CD4-positive, alpha-beta memory T cell (primary cell): ENCODE measurements around the gene PPIA. TPM values are rescaled to one million over a fixed set of nuclear protein-coding genes. Genes with fewer than 3 reads are reported as not detected.
A peak's percentile ranks its signal among the peaks of the same experiment; 100 is the strongest.

Experiments
- CTCF ChIA-PET: fragments of 350-600 bp; sonication (Branson Sonifier 250); formaldehyde crosslinking; loops from one replicate; lab custom pipeline; 2021; ENCODE audit warnings: inconsistent platforms; ENCODE audit not compliant: partially characterized antibody; lab: Charles Lee
- POLR2A ChIA-PET: fragments of 350-600 bp; sonication (Branson Sonifier 250); formaldehyde crosslinking; loops from one replicate; lab custom pipeline; 2021; ENCODE audit not compliant: partially characterized antibody; lab: Charles Lee
- DNase-seq, 5 donors: peaks; one replicate each; pipeline versions ENCODE4 v3.0.0 to v3.0.0-alpha.2; 2020 to 2022; ENCODE audit warnings: mixed read lengths in 1 of 5
- H3K27ac ChIP-seq: one replicate; pipeline ENCODE4 v1.7.0; 2013; ENCODE audit warnings: low read depth, low read length
- H3K27me3 ChIP-seq: 2 replicates; pipeline ENCODE4 v1.7.0; 2013; ENCODE audit warnings: mild to moderate bottlenecking, low read length, moderate library complexity; ENCODE audit not compliant: insufficient read depth
- H3K36me3 ChIP-seq: 2 replicates; pipeline ENCODE4 v1.7.0; 2013; ENCODE audit warnings: mild to moderate bottlenecking, low read length, moderate library complexity; ENCODE audit not compliant: insufficient read depth
- H3K4me1 ChIP-seq: 2 replicates; pipeline ENCODE4 v1.7.0; 2013; ENCODE audit warnings: mild to moderate bottlenecking, low read length, moderate library complexity; ENCODE audit not compliant: insufficient read depth
- H3K4me3 ChIP-seq, 2 donors: one replicate each; pipeline ENCODE4 v1.7.0; 2013; ENCODE audit warnings: low read length in 2 of 2, mild to moderate bottlenecking in 1 of 2
- H3K9me3 ChIP-seq, 2 donors: one replicate each; pipeline ENCODE4 v1.7.0; 2013; ENCODE audit warnings: low read length in 2 of 2, control low read depth in 1 of 2; ENCODE audit not compliant: control insufficient read depth in 1 of 2
- H3K27ac Mint-ChIP-seq, 7 donors: one replicate each; pipeline ENCODE4 v1.8.0; 2020 to 2021; ENCODE audit warnings: mixed read lengths in 7 of 7, mild to moderate bottlenecking in 6 of 7, inconsistent platforms in 3 of 7, moderate library complexity in 3 of 7
- H3K27me3 Mint-ChIP-seq, 2 donors: one replicate each; pipeline ENCODE4 v1.8.0; 2020 to 2021; ENCODE audit warnings: mixed read lengths in 2 of 2
- H3K36me3 Mint-ChIP-seq, 2 donors: one replicate each; pipeline ENCODE4 v1.8.0; 2020 to 2021; ENCODE audit warnings: mixed read lengths in 2 of 2, inconsistent platforms in 1 of 2, mild to moderate bottlenecking in 1 of 2
- H3K4me1 Mint-ChIP-seq, 4 donors: one replicate each; pipeline ENCODE4 v1.8.0; 2020 to 2021; ENCODE audit warnings: mixed read lengths in 4 of 4, mild to moderate bottlenecking in 1 of 4
- H3K4me3 Mint-ChIP-seq, 8 donors: one replicate each; pipeline ENCODE4 v1.8.0; 2020 to 2021; ENCODE audit warnings: mixed read lengths in 8 of 8, mild to moderate bottlenecking in 7 of 8, moderate library complexity in 6 of 8, inconsistent platforms in 3 of 8
- H3K9me3 Mint-ChIP-seq, 8 donors: one replicate each; pipeline ENCODE4 v1.8.0; 2020 to 2021; ENCODE audit warnings: mixed read lengths in 8 of 8, mild to moderate bottlenecking in 5 of 8, inconsistent platforms in 3 of 8, moderate library complexity in 1 of 8
- intact Hi-C: fragments of 100-400 bp; cut with micrococcal nuclease; formaldehyde crosslinking; loops from one replicate; pipeline ENCODE4 v1.15.1; 2023
- polyA plus RNA-seq, 2 donors: library from polyadenylated mRNA; unstranded; fragments of 300-500 nt; fragmentation: Illumina TruSeq; gene quantifications; one replicate each; pipeline ENCODE4 v1.2.3, GENCODE V29; 2021
- total RNA-seq, 2 experiments: library from RNA; stranded (reverse); gene quantifications; one replicate each; pipeline ENCODE4 v1.2.3, GENCODE V29; 2021

The PPIA gene
- total and polyA plus RNA-seq, 4 experiments from 2014 or later, result 677 to 3,590 (median 1,761) TPM

DNA sequence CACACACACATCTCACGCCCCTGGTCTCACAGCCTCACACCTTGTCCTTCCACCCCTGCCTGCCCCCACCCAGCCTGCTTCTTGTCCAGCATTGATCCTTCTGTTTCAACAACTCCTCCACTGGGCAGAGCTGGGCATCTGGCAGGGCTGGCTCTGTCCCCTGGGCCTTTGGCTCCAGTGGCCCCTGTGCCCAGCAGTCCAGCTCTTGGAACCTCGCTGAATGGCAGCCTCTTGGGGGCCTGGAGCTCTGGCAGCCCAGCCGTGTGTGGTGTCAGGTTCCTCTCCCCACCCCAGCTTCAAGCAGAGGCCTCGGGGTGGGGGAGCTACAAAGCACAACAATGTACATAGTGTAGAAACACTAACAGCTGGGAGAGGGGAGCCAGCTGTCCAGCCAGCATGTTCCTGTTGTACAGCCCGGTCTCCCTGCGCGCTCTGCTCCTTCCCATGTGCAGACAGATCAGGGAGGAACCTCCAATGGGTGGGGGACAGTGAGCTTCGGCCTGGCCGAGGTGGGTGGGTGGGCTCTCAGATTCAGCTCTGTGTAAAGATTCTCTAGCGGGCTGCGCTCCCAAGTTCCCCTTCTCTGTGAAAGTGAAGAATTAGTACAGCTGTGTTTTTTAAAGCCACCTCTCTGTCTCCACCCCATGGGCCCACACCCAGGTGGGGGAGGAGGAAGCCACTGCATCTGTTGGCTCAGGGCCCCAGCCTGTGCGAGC lies 28.4 kb upstream of the PPIA start:
- Histone ChIP-seq H3K27me3 (no peaks in the 10 kb centered on the region), H3K4me1 (peaks cover 41% of the 10 kb centered on the region), H3K4me3 (no peak overlapping the region), H3K27ac (peak overlapping the region; percentile 5), H3K9me3 (no peaks in the 10 kb centered on the region), H3K36me3 (peaks cover 44% of the 10 kb centered on the region)
- no peaks in the 10 kb centered on the region for H3K9me3 Mint-ChIP-seq
- intact Hi-C loops, result loop anchor here (1.0 to 2.0 kb wide), 3 partner anchors 17 to 180 kb away; partner anchors contain the start of gene PPIA
- H3K4me3 Mint-ChIP-seq, result peak overlapping the region in 6 of 8 donors; percentile 32 to 67 (median 60)
- peaks cover 24 to 52% of the 10 kb centered on the region in 2 donors for H3K36me3 Mint-ChIP-seq
- DNase-seq, result peak in 4 of 5 donors; percentile 30 to 43 (median 34)
- H3K27ac Mint-ChIP-seq, result peak overlapping the region; percentile 60 to 94 (median 81)
- H3K27me3 Mint-ChIP-seq, result no peaks in the 10 kb centered on the region
- ChIA-PET CTCF (interaction anchor here (0.7 to 1.3 kb wide), 7 partner anchors 23 to 367 kb away, joined by 3 to 5 read pairs (median 3); no protein-coding TSS in a partner anchor), POLR2A (interaction anchor here (0.6 to 4.5 kb wide), 10 partner anchors 18 to 161 kb away, joined by 3 to 16 read pairs (median 4); partner anchors contain the start of genes H2AZ2, OGDH and PPIA)
- H3K4me1 Mint-ChIP-seq, result peaks cover 17 to 50% (median 38%) of the 10 kb centered on the region in 4 donors

DNA sequence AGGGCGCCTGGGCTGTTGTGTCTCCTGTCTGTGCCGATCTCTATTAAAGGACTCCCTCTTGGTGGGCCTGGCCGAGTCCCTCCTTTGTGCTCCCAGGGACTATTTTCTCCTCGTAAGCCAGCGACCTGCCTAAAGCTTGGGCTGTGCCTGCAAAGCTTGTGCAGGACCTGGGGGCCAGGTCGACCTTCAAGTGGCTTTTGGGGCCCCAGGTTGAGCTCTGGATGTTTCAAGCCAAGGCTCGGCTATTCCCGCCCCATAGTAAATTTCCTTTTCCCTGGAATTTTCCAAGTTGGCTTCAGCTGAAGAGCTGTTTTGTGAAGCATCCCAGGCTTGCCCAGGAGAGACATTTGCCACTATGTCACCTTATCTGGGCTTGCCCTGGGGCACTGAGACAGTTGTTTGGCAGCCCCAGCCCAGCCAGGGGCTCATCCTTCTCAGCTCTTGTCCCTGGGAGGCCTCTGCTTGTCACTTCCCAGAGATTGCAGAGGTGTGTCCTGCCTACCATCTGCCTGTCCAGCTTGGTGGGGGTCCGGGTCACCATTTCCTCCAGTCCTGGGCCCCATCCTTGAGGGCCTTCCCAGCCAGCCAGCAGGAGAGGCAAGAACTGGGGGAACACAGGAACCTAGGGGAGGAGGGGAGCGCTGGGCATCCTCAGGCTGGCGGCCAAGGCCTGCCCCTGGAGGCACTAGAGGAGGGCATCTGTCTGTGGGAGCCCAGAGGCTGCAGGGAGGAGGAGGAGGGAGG lies 27.7 kb upstream of the PPIA start:
- peaks cover 17 to 50% (median 38%) of the 10 kb centered on the region in 4 donors for H3K4me1 Mint-ChIP-seq
- Histone ChIP-seq H3K27me3 (no peaks in the 10 kb centered on the region), H3K27ac (peak overlapping the region; percentile 5), H3K9me3 (no peaks in the 10 kb centered on the region), H3K4me3 (no peak overlapping the region), H3K36me3 (peaks cover 36% of the 10 kb centered on the region), H3K4me1 (peaks cover 41% of the 10 kb centered on the region)
- POLR2A ChIA-PET, result interaction anchor here (0.9 to 4.5 kb wide), 8 partner anchors 18 to 162 kb away, joined by 3 to 16 read pairs (median 4); partner anchors contain the start of genes H2AZ2, OGDH and PPIA
- CTCF ChIA-PET, result interaction anchor here (1.1 to 1.3 kb wide), 4 partner anchors 22 to 182 kb away, joined by 3 to 5 read pairs (median 3); no protein-coding TSS in a partner anchor
- no peak for DNase-seq
- H3K36me3 Mint-ChIP-seq, result peaks cover 19 to 46% of the 10 kb centered on the region in 2 donors
- peak overlapping the region; percentile 76 to 94 (median 81) for H3K27ac Mint-ChIP-seq
- no peaks in the 10 kb centered on the region for H3K27me3 Mint-ChIP-seq
- H3K9me3 Mint-ChIP-seq, result no peaks in the 10 kb centered on the region
- intact Hi-C loops, result loop anchor here (1.0 to 2.0 kb wide), 3 partner anchors 18 to 180 kb away; partner anchors contain the start of gene PPIA
- H3K4me3 Mint-ChIP-seq, result peak overlapping the region in 5 of 8 donors; percentile 38 to 72 (median 65)

DNA sequence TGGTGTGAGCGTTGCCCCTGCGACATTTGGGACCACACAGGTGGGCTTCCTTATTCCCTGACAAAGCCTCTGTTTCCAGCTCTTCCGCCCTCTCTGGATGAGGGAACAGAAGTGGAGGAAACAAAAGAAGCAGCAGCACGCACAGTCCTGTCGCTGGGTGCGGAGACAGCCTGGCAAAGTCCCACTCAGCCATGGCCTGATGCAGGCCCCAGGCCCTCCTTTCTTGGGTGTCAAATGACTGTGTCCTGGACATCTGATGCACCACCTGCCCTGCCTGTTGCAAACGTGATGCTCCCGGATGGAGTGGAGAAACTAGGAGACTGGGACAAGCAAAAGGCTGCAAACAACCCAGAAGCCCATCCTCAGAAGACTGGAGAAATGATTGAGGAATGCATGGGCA lies 27.1 kb upstream of the PPIA start:
- Histone ChIP-seq H3K4me1 (peaks cover 41% of the 10 kb centered on the region), H3K9me3 (no peaks in the 10 kb centered on the region), H3K36me3 (peaks cover 31% of the 10 kb centered on the region), H3K27ac (peak overlapping the region; percentile 33), H3K27me3 (no peaks in the 10 kb centered on the region), H3K4me3 (no peak overlapping the region)
- Mint-ChIP-seq H3K27ac (peak overlapping the region; percentile 76 to 95 (median 87)), H3K27me3 (no peaks in the 10 kb centered on the region), H3K36me3 (peaks cover 16 to 41% of the 10 kb centered on the region in 2 donors), H3K9me3 (no peaks in the 10 kb centered on the region), H3K4me1 (peaks cover 17 to 50% (median 38%) of the 10 kb centered on the region in 4 donors), H3K4me3 (peak overlapping the region in 6 of 8 donors; percentile 25 to 74 (median 66))
- ChIA-PET CTCF (interaction anchor here (1.0 kb wide), 1 partner anchor 25 kb away, joined by 5 read pairs; no protein-coding TSS in a partner anchor), POLR2A (interaction anchor here (0.8 to 4.5 kb wide), 5 partner anchors 15 to 163 kb away, joined by 3 to 16 read pairs (median 4); partner anchors contain the start of genes H2AZ2 and OGDH)
- DNase-seq, result no peak
- intact Hi-C loops, result loop anchor here (2.0 kb wide), 1 partner anchor 19 kb away; no protein-coding TSS in a partner anchor

DNA sequence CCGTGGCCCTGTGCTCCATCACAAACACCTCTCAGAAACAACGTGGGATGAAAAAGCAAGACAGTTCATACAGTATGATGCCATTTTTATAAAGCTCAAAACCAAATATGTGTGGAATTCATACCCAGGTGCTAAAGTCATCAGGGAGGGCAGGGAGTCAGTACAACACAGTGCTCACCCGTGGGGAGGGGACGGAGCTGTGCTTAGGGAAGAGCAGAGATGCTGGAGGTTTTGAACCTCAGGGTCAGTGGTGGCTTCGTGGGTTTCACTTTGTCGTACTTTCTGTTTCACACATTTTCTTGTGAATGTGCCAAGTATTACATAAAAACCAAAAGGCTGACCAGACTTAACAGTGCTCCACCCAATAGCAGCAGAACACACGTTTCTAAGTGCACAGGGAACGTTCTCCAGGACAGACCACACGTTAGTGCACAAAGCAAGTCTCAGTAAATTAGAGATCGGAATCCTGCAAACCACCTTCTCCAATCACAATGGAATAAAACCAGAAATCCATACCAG lies 26.6 kb upstream of the PPIA start:
- Mint-ChIP-seq H3K4me1 (peaks cover 17 to 50% (median 38%) of the 10 kb centered on the region in 4 donors), H3K9me3 (no peaks in the 10 kb centered on the region), H3K4me3 (peak overlapping the region in 7 of 8 donors; percentile 25 to 74 (median 61)), H3K36me3 (peaks cover 14 to 37% of the 10 kb centered on the region in 2 donors), H3K27me3 (no peaks in the 10 kb centered on the region), H3K27ac (peak overlapping the region; percentile 76 to 95 (median 87))
- Histone ChIP-seq H3K9me3 (no peaks in the 10 kb centered on the region), H3K27ac (peak overlapping the region; percentile 33), H3K4me3 (no peak overlapping the region), H3K36me3 (peaks cover 26% of the 10 kb centered on the region), H3K4me1 (peaks cover 41% of the 10 kb centered on the region), H3K27me3 (no peaks in the 10 kb centered on the region)
- POLR2A ChIA-PET, result interaction anchor here (0.8 to 4.5 kb wide), 2 partner anchors 15 to 20 kb away, joined by 3 to 16 read pairs; no protein-coding TSS in a partner anchor
- DNase-seq, result peak in 3 of 5 donors; percentile 20 to 49 (median 22)
- CTCF ChIA-PET, result interaction anchor here (1.0 kb wide), 1 partner anchor 24 kb away, joined by 5 read pairs; no protein-coding TSS in a partner anchor
- intact Hi-C loops, result loop anchor here (2.0 kb wide), 1 partner anchor 19 kb away; no protein-coding TSS in a partner anchor

DNA sequence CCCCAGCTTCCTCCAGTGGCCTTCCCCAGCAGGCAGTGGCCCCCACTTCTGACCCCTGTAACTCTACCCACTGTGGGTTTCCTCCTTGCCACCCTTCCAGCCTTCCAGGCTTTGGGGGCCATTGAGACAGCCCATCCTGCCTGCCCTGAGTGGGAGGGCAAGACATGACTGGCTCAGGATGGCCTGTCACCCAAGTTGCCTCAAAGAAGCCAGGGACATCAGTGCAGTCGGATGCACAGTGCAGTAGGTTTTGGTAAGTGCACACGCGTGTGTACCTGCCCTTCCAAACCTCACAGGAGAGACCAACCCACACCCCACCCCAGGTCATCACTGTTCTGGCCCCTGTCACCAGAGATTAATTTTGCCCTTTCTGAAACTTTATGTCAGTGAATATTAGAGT lies 25.1 kb upstream of the PPIA start:
- peaks cover 17 to 50% (median 38%) of the 10 kb centered on the region in 4 donors for H3K4me1 Mint-ChIP-seq
- intact Hi-C loops, result no loop called here
- H3K27ac Mint-ChIP-seq, result peak overlapping the region in 6 of 7 donors; percentile 5 to 81 (median 75)
- H3K9me3 ChIP-seq, result no peaks in the 10 kb centered on the region
- H3K27me3 Mint-ChIP-seq, result no peaks in the 10 kb centered on the region
- H3K4me3 Mint-ChIP-seq, result peak overlapping the region in 1 of 8 donors; percentile 7
- DNase-seq, result no peak
- H3K4me3 ChIP-seq, result no peak overlapping the region
- peaks cover 14 to 24% of the 10 kb centered on the region in 2 donors for H3K36me3 Mint-ChIP-seq
- H3K27ac ChIP-seq, result no peak overlapping the region
- no peaks in the 10 kb centered on the region for H3K27me3 ChIP-seq
- no peaks in the 10 kb centered on the region for H3K9me3 Mint-ChIP-seq
- POLR2A ChIA-PET, result interaction anchor here (1.0 to 4.5 kb wide), 5 partner anchors 20 to 76 kb away, joined by 3 to 16 read pairs (median 5); partner anchors contain the start of gene H2AZ2
- peaks cover 41% of the 10 kb centered on the region for H3K4me1 ChIP-seq
- CTCF ChIA-PET, result interaction anchor here (1.0 to 1.1 kb wide), 2 partner anchors 9 to 27 kb away, joined by 3 to 5 read pairs; no protein-coding TSS in a partner anchor
- H3K36me3 ChIP-seq, result peaks cover 11% of the 10 kb centered on the region

DNA sequence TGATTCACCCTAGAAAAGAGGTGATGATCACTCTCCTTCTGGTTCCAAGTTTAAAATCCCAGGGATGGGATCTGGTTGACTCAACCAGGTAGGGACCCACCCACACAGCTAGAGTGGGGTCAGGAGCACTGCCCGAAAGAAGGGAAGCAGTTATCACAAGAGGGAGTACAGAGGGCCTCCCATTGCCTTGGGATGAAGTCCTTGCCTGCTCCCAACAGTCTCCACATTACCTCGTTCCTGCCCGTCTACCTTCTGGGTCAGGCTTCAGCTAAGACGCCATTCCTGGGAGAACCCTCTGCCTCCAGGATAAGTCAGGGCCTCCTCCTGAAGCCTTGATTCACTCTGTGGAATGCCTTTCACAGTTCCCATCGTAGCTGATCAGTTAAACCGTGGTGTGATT lies 24.0 kb upstream of the PPIA start:
- H3K36me3 ChIP-seq, result peaks cover under 1% of the 10 kb centered on the region
- ChIA-PET POLR2A (interaction anchor here (0.6 to 1.6 kb wide), 5 partner anchors 22 to 322 kb away, joined by 3 to 4 read pairs (median 3); no protein-coding TSS in a partner anchor), CTCF (interaction anchor here (1.9 kb wide), 1 partner anchor 26 kb away, joined by 4 read pairs; no protein-coding TSS in a partner anchor)
- Mint-ChIP-seq H3K27ac (peak overlapping the region in 3 of 7 donors; percentile 35 to 78 (median 72)), H3K9me3 (no peaks in the 10 kb centered on the region), H3K36me3 (peaks cover 9 to 15% of the 10 kb centered on the region in 2 donors), H3K27me3 (no peaks in the 10 kb centered on the region), H3K4me3 (no peak overlapping the region), H3K4me1 (peaks cover 17 to 49% (median 38%) of the 10 kb centered on the region in 4 donors)
- no peak overlapping the region for H3K27ac ChIP-seq
- H3K9me3 ChIP-seq, result no peaks in the 10 kb centered on the region
- intact Hi-C loops, result no loop called here
- peaks cover 41% of the 10 kb centered on the region for H3K4me1 ChIP-seq
- no peak for DNase-seq
- H3K27me3 ChIP-seq, result no peaks in the 10 kb centered on the region
- no peak overlapping the region for H3K4me3 ChIP-seq
